Measurements from ENCODE around the gene SCN2A. TPM values are rescaled to one million over a fixed set of nuclear protein-coding genes. Genes with fewer than 3 reads are reported as not detected.

The SCN2A gene
- total RNA-seq, 2 donors from 2014 or later, result 0.15 to 0.20 TPM

DNA sequence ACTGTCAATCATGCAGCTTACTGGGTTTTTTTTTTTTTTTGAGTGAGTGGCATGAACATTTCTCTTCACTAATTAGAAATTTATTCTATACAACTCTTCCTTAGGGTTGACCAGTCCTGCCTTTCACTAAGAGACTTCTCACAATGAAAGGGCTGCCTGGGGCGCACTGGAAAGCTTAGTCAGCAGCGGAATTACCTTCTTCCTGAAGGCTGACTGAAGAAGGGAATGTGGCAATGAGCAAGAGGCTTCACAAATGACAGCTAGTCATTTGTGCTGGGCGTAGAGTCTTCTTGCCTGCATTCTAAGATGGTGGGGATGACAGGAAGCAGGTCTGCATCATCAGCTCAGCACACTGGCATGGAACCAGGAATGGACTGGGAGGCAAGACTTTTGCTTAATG, 19.7 kb upstream of the SCN2A start:
- no peaks in the 10 kb centered on the region for H3K9me3 ChIP-seq (ENCODE audit: control insufficient read depth, low read length)
- Mint-ChIP-seq H3K9me3 (no peaks in the 10 kb centered on the region), H3K36me3 (ENCODE audit: low read depth) (no peaks in the 10 kb centered on the region), H3K27me3 (ENCODE audit: insufficient read depth) (no peaks in the 10 kb centered on the region), H3K27ac (no peak overlapping the region), H3K4me1 (no peaks in the 10 kb centered on the region), H3K4me3 (no peak overlapping the region)
- H3K27me3 ChIP-seq (ENCODE audit: control insufficient read depth, insufficient read depth, low read length, poor library complexity, severe bottlenecking), result no peaks in the 10 kb centered on the region
- no peak overlapping the region for H3K4me3 ChIP-seq (ENCODE audit: low read length)
- H3K4me1 ChIP-seq (ENCODE audit: control insufficient read depth, insufficient read depth, low read length), result no peaks in the 10 kb centered on the region
- DNase-seq, result no peak
- no peak overlapping the region for H3K27ac ChIP-seq (ENCODE audit: low read depth, low read length)
- H3K36me3 ChIP-seq (ENCODE audit: control insufficient read depth, insufficient read depth, low read length), result no peaks in the 10 kb centered on the region
- TF ChIP-seq, protein P1, sequence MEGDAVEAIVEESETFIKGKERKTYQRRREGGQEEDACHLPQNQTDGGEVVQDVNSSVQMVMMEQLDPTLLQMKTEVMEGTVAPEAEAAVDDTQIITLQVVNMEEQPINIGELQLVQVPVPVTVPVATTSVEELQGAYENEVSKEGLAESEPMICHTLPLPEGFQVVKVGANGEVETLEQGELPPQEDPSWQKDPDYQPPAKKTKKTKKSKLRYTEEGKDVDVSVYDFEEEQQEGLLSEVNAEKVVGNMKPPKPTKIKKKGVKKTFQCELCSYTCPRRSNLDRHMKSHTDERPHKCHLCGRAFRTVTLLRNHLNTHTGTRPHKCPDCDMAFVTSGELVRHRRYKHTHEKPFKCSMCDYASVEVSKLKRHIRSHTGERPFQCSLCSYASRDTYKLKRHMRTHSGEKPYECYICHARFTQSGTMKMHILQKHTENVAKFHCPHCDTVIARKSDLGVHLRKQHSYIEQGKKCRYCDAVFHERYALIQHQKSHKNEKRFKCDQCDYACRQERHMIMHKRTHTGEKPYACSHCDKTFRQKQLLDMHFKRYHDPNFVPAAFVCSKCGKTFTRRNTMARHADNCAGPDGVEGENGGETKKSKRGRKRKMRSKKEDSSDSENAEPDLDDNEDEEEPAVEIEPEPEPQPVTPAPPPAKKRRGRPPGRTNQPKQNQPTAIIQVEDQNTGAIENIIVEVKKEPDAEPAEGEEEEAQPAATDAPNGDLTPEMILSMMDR (conservative IDR thresholded peaks at IDR 0.05), result no peak
- no peak overlapping the region for H3K9ac ChIP-seq (ENCODE audit: extremely low read depth, low read length, poor library complexity, severe bottlenecking)
- WGBS, 2 experiments (ENCODE audit: insufficient coverage in 1 of 2, insufficient read length in 1 of 2), result 87 to 96% methylated on average over 3 of the region's 3 CpGs

DNA sequence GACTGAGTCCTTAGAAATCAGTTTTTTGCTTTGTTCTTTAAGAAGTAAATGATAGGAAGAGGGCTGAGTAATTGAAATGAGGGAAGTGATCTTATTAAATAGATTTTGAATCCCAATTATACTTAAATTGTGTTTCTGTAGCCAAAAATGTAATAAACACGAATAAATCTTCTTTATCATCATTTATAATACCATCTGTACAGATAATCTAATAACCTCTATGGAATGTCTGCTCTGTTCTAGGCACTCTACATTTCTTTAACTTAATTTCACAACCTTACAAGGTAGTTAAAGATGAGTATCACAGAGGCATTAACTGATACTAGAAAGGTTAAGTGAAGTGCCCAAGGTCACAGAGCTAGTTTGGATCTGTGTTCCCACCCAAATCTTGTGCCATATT, 14.3 kb upstream of the SCN2A start:
- no peak for DNase-seq
- WGBS, 2 experiments (ENCODE audit: insufficient coverage in 1 of 2, insufficient read length in 1 of 2), result 69% methylated on average over 1 of the region's 1 CpG; no CpG with 5 or more reads in 1 of the 2 experiments
- no peaks in the 10 kb centered on the region for H3K9me3 Mint-ChIP-seq
- H3K36me3 Mint-ChIP-seq (ENCODE audit: low read depth), result no peaks in the 10 kb centered on the region
- no peaks in the 10 kb centered on the region for H3K9me3 ChIP-seq (ENCODE audit: control insufficient read depth, low read length)
- H3K4me1 Mint-ChIP-seq, result peaks cover 5% of the 10 kb centered on the region
- TF ChIP-seq, protein P1 (conservative IDR thresholded peaks at IDR 0.05), result no peak
- H3K4me3 ChIP-seq (ENCODE audit: low read length), result no peak overlapping the region
- H3K27me3 ChIP-seq (ENCODE audit: control insufficient read depth, insufficient read depth, low read length, poor library complexity, severe bottlenecking), result no peaks in the 10 kb centered on the region
- H3K27ac ChIP-seq (ENCODE audit: low read depth, low read length), result no peak overlapping the region
- no peak overlapping the region for H3K4me3 Mint-ChIP-seq
- H3K36me3 ChIP-seq (ENCODE audit: control insufficient read depth, insufficient read depth, low read length), result no peaks in the 10 kb centered on the region
- no peaks in the 10 kb centered on the region for H3K27me3 Mint-ChIP-seq (ENCODE audit: insufficient read depth)
- no peak overlapping the region for H3K27ac Mint-ChIP-seq
- H3K4me1 ChIP-seq (ENCODE audit: control insufficient read depth, insufficient read depth, low read length), result no peaks in the 10 kb centered on the region
- H3K9ac ChIP-seq (ENCODE audit: extremely low read depth, low read length, poor library complexity, severe bottlenecking), result no peak overlapping the region

DNA sequence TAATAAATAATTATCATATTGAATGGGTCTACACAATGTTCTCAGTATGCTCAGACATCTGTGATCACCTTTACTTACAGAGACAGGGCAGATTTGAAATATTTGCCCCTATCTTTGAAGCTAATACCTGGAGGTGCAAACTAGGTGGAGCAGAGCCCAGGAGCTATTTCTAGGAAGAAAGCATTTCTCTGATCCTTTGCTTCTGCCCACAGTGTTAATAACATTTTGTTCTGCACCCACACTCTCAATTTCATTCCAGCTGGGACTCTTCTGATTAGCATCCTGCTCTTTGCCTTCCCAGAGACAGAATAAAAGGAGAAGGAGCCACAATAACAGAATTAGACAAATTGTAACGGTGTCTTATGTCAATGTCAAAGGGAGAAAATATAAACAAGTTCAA, 11.6 kb upstream of the SCN2A start:
- TF ChIP-seq, protein P1 (conservative IDR thresholded peaks at IDR 0.05), result no peak
- Histone ChIP-seq H3K36me3 (ENCODE audit: control insufficient read depth, insufficient read depth, low read length) (no peaks in the 10 kb centered on the region), H3K9me3 (ENCODE audit: control insufficient read depth, low read length) (no peaks in the 10 kb centered on the region), H3K9ac (ENCODE audit: extremely low read depth, low read length, poor library complexity, severe bottlenecking) (no peak overlapping the region), H3K27me3 (ENCODE audit: control insufficient read depth, insufficient read depth, low read length, poor library complexity, severe bottlenecking) (no peaks in the 10 kb centered on the region), H3K4me3 (ENCODE audit: low read length) (no peak overlapping the region), H3K27ac (ENCODE audit: low read depth, low read length) (no peak overlapping the region), H3K4me1 (ENCODE audit: control insufficient read depth, insufficient read depth, low read length) (no peaks in the 10 kb centered on the region)
- no peaks in the 10 kb centered on the region for H3K9me3 Mint-ChIP-seq
- WGBS, 2 experiments (ENCODE audit: insufficient coverage in 1 of 2, insufficient read length in 1 of 2), result 93% methylated on average over 1 of the region's 1 CpG; no CpG with 5 or more reads in 1 of the 2 experiments
- DNase-seq, result no peak
- peaks cover 5% of the 10 kb centered on the region for H3K4me1 Mint-ChIP-seq
- H3K36me3 Mint-ChIP-seq (ENCODE audit: low read depth), result no peaks in the 10 kb centered on the region
- H3K27me3 Mint-ChIP-seq (ENCODE audit: insufficient read depth), result no peaks in the 10 kb centered on the region
- no peak overlapping the region for H3K27ac Mint-ChIP-seq
- no peak overlapping the region for H3K4me3 Mint-ChIP-seq

Measured in endodermal cell (in vitro differentiated cells).